Pancreas (tissue), 10 donors: ENCODE measurements around the gene DTWD2. TPM values are rescaled to one million over a fixed set of nuclear protein-coding genes. Genes with fewer than 3 reads are reported as not detected.

Experiments
- ATAC-seq, 4 donors: fragments of 200-7000 bp; cut with Tn5 transposase; one replicate each; pipeline versions ENCODE4 v1.8.0 to v1.9.1; 2020; ENCODE audit warnings: mild to moderate bottlenecking in 4 of 4, moderate library complexity in 4 of 4
- DNase-seq, 6 donors: peaks; one replicate each; pipeline ENCODE4 v3.0.0-alpha.2; 2020
- FAIRE-seq: peaks from 2 replicates; lab custom pipeline; 2012; peaks lifted over from hg19 to GRCh38; lab: Jason Lieb, UNC
- H3K27ac ChIP-seq, 4 donors: fragments of 200-600 bp; sonication (generic); 1 replicate in 3 of 4; 2 replicates in 1 of 4; pipeline versions ENCODE4 v1.5.0 to v1.8.0; 2020
- H3K27me3 ChIP-seq, 4 donors: fragments of 200-600 bp; one replicate each; pipeline ENCODE4 v1.8.0; 2021
- H3K36me3 ChIP-seq, 3 donors: fragments of 200-600 bp; sonication (generic) in 1 of 3; one replicate each; pipeline versions ENCODE4 v1.5.0 to v1.8.0; 2020 to 2021
- H3K4me1 ChIP-seq, 3 donors: fragments of 200-600 bp; one replicate each; pipeline ENCODE4 v1.8.0; 2021
- H3K4me3 ChIP-seq, 4 donors: fragments of 200-600 bp; sonication (generic) in 2 of 4; one replicate each; pipeline versions ENCODE4 v1.5.0 to v1.8.0; 2020 to 2021
- H3K9me3 ChIP-seq, 4 donors: fragments of 200-600 bp; one replicate each; pipeline ENCODE4 v1.8.0; 2021
- CTCF ChIP-seq, 4 donors: fragments of 200-600 bp; sonication (generic) in 3 of 4; IDR thresholded peaks; one replicate each; pipeline versions ENCODE4 v1.5.0 to v1.8.0; 2021; ENCODE audit warnings: antibody characterized with exemption in 4 of 4
- WGBS, 2 donors: extraction: QIAGEN DNeasy Blood & Tissue Kit; methylation state at CpG; one replicate each; pipeline ENCODE4 v1.1.7; 2013; 5-methylcytosine and 5-hydroxymethylcytosine counted together
- intact Hi-C, 3 donors: fragments of 100-400 bp; cut with DNase I; formaldehyde crosslinking; loops; one replicate each; pipeline versions ENCODE4 v1.11.1 to v1.14.2; 2022
- polyA plus RNA-seq, 2 donors: library from polyadenylated mRNA; stranded (reverse); fragments of 200-250 nt; gene quantifications; one replicate each; pipeline ENCODE4 v1.2.3, GENCODE V29; 2013
- total RNA-seq, 6 donors: library from RNA; stranded (reverse); fragmentation: NEBNext Ultra II Directional in 4 of 6; extraction: Animal tissue kit (Norgen Biotek cat#: 25700) in 4 of 6; gene quantifications; one replicate each; pipeline versions ENCODE4 v1.2.1 to v1.2.4, GENCODE V29; 2021 to 2023
- donor health status: healthy with polysubstance abuse.
- donor health status: DM: no; HTN: no; CAD: no; lungs with moderate emphysema.
- donor health status: DM: no; HTN: no; CAD: no.
- donor health status: control.
- donor health status: control.
- donor health status: Bipolar disorder and iron deficiency.
- donor health status: DM: yes; HTN: yes; CAD: no.
- donor health status: DM: no; HTN: no; CAD: no.
- donor health status: DM: no; HTN: no; CAD: no.
- donor health status: DM: yes; HTN: yes; CAD: no.

Gene DTWD2
- total RNA-seq = 1 to 10 TPM; 4.1 to 6.9 (median 4.7) TPM
- 1 to 10 TPM; 1.8 to 1.9 TPM for polyA plus RNA-seq

GRCh38 chr5:118987988-118988865, at the start of gene DTWD2:
TSS of gene DTWD2 (minus strand) at chr5:118988547. CDS start at chr5:118988511, 36 bp downstream.
- DNase-seq (peak; percentile 96 to 97 (median 97)), FAIRE-seq (no peak), ATAC-seq (peak; percentile 93 to 97 (median 94))
- Histone ChIP-seq H3K4me1 (peaks cover 11 to 24% (median 12%) of the 10 kb centered on the region in 3 donors), H3K9me3 (no peaks in the 10 kb centered on the region), H3K4me3 (peak within 1 kb of the TSS; percentile 83 to 90 (median 84)), H3K36me3 (no peaks in the 10 kb centered on the region), H3K27me3 (no peaks in the 10 kb centered on the region), H3K27ac (peak within 1 kb of the TSS; percentile 95 to 99 (median 98))
- 0 to 1% methylated on average over 73 to 74 of the region's 74 CpGs for WGBS, 2 donors
- intact Hi-C loops = no loop called here
- TF ChIP-seq CTCF (IDR thresholded peaks at IDR 0.05) = peak; percentile 89 to 98 (median 92)

- intact Hi-C loops = no loop called here
- ATAC-seq (peak; percentile 96 to 100 (median 98)), FAIRE-seq (no peak)
Observed at GRCh38 chr5:119037496-119038215, 49.3 kb upstream of the DTWD2 start.

GRCh38 chr5:119036101-119036762, 47.9 kb upstream of the DTWD2 start:
- intact Hi-C loops = no loop called here
- H3K4me1 ChIP-seq = peaks cover 10 to 16% (median 14%) of the 10 kb centered on the region in 3 donors
- FAIRE-seq = no peak
- WGBS, 2 donors = 88 to 89% methylated on average over 8 of the region's 8 CpGs
- H3K27ac ChIP-seq = peak overlapping the region in 3 of 4 donors; percentile 54 to 78 (median 77)
- no peak overlapping the region for H3K4me3 ChIP-seq
- no peak for DNase-seq
- TF ChIP-seq CTCF (IDR thresholded peaks at IDR 0.05) = no peak
- ATAC-seq = peak in 1 of 4 donors; percentile 34
- H3K9me3 ChIP-seq = no peaks in the 10 kb centered on the region
- H3K27me3 ChIP-seq = no peaks in the 10 kb centered on the region
- no peaks in the 10 kb centered on the region for H3K36me3 ChIP-seq

More at GRCh38 chr5:119037496-119038215, 49.3 kb upstream of the DTWD2 start:
- Histone ChIP-seq H3K27me3 (no peaks in the 10 kb centered on the region), H3K36me3 (no peaks in the 10 kb centered on the region), H3K27ac (peak overlapping the region; percentile 54 to 78 (median 68)), H3K9me3 (no peaks in the 10 kb centered on the region), H3K4me3 (peak overlapping the region in 1 of 4 donors; percentile 3), H3K4me1 (peaks cover 10 to 16% (median 14%) of the 10 kb centered on the region in 3 donors)
- 69 to 72% methylated on average over 16 of the region's 16 CpGs for WGBS, 2 donors
- peak in 3 of 6 donors; percentile 42 to 64 (median 49) for DNase-seq
- no peak for TF ChIP-seq CTCF (IDR thresholded peaks at IDR 0.05)

GRCh38 chr5:119033135-119033534, 44.8 kb upstream of the DTWD2 start:
- no peak for DNase-seq
- no peak for ATAC-seq
- no peaks in the 10 kb centered on the region for H3K9me3 ChIP-seq
- WGBS, 2 donors = 77% methylated on average over 3 of the region's 3 CpGs
- intact Hi-C loops = no loop called here
- no peak overlapping the region for H3K4me3 ChIP-seq
- H3K27me3 ChIP-seq = no peaks in the 10 kb centered on the region
- TF ChIP-seq CTCF (IDR thresholded peaks at IDR 0.05) = no peak
- H3K4me1 ChIP-seq = peaks cover 10 to 15% (median 12%) of the 10 kb centered on the region in 3 donors
- no peak for FAIRE-seq
- no peaks in the 10 kb centered on the region for H3K36me3 ChIP-seq
- no peak overlapping the region for H3K27ac ChIP-seq
